Measurements from ENCODE around the gene SLC7A5. TPM values are rescaled to one million over a fixed set of nuclear protein-coding genes. Genes with fewer than 3 reads are reported as not detected.

Gene SLC7A5
- total RNA-seq, 1 donor from 2014 or later = 22.8 TPM

DNA sequence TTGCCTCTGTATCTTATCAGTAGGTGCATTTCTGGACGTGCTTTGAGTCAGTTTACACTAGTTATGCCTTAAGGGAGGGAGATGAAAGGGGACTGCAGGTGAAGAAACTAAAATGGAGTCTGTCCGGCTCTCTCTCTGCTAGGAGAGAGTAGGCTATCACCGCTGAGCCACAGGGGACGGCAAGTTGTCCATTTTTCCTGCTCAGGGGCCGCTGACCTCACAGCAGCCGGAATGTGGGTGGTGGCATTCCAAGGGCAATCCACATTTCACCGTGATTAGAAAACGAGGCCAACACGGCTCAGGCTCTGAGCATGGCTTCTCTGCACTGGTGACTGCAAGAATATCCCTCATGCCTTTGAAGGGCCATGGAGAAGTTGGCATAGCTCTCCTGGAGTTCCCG lies 84.5 kb downstream of the SLC7A5 start:
- no peaks in the 10 kb centered on the region for H3K36me3 ChIP-seq
- DNase-seq (ENCODE audit: extremely low spot score in 2 of 2) = no peak
- H3K27me3 ChIP-seq = no peaks in the 10 kb centered on the region
- TF ChIP-seq POLR2A (IDR thresholded peaks at IDR 0.05) (no peak), POLR2AphosphoS5 (IDR thresholded peaks at IDR 0.05; ENCODE audit: insufficient read depth in 1 of 2, low read depth in 1 of 2) (no peak)
- TF ChIP-seq, protein P1, sequence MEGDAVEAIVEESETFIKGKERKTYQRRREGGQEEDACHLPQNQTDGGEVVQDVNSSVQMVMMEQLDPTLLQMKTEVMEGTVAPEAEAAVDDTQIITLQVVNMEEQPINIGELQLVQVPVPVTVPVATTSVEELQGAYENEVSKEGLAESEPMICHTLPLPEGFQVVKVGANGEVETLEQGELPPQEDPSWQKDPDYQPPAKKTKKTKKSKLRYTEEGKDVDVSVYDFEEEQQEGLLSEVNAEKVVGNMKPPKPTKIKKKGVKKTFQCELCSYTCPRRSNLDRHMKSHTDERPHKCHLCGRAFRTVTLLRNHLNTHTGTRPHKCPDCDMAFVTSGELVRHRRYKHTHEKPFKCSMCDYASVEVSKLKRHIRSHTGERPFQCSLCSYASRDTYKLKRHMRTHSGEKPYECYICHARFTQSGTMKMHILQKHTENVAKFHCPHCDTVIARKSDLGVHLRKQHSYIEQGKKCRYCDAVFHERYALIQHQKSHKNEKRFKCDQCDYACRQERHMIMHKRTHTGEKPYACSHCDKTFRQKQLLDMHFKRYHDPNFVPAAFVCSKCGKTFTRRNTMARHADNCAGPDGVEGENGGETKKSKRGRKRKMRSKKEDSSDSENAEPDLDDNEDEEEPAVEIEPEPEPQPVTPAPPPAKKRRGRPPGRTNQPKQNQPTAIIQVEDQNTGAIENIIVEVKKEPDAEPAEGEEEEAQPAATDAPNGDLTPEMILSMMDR (IDR thresholded peaks at IDR 0.05) = no peak
- no peaks in the 10 kb centered on the region for H3K9me3 ChIP-seq
- intact Hi-C loops (cut with DNase I) = no loop called here
- no peak overlapping the region for H3K27ac ChIP-seq
- H3K4me3 ChIP-seq = no peak overlapping the region
- H3K4me1 ChIP-seq = peaks cover 6% of the 10 kb centered on the region

DNA sequence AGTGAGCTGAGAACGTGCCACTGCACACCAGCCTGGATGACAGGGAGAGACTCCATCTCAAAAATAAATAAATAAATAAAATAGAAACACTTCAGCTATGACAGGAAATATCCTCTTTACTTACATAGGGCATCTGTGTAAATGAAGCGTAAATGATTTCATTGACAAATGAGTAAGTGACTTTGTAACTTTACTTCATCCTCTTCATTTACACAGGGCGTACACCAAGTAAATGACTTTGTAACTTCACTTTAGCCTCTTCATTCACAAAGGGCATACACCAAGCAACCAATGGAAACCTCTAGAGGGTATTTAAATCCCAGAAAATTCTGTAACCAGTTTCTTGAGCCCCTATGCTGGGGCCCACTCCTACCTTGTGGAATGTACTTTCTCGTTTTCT lies 87.3 kb downstream of the SLC7A5 start:
- Histone ChIP-seq H3K4me1 (peaks cover 22% of the 10 kb centered on the region), H3K9me3 (no peaks in the 10 kb centered on the region), H3K27ac (no peak overlapping the region), H3K4me3 (no peak overlapping the region), H3K27me3 (no peaks in the 10 kb centered on the region), H3K36me3 (no peaks in the 10 kb centered on the region)
- TF ChIP-seq, protein P1 (IDR thresholded peaks at IDR 0.05) = no peak
- no peak for TF ChIP-seq POLR2A (IDR thresholded peaks at IDR 0.05)
- no peak for TF ChIP-seq POLR2AphosphoS5 (IDR thresholded peaks at IDR 0.05; ENCODE audit: insufficient read depth in 1 of 2, low read depth in 1 of 2)
- intact Hi-C loops (cut with DNase I) = no loop called here
- DNase-seq (ENCODE audit: extremely low spot score in 2 of 2) = no peak

DNA sequence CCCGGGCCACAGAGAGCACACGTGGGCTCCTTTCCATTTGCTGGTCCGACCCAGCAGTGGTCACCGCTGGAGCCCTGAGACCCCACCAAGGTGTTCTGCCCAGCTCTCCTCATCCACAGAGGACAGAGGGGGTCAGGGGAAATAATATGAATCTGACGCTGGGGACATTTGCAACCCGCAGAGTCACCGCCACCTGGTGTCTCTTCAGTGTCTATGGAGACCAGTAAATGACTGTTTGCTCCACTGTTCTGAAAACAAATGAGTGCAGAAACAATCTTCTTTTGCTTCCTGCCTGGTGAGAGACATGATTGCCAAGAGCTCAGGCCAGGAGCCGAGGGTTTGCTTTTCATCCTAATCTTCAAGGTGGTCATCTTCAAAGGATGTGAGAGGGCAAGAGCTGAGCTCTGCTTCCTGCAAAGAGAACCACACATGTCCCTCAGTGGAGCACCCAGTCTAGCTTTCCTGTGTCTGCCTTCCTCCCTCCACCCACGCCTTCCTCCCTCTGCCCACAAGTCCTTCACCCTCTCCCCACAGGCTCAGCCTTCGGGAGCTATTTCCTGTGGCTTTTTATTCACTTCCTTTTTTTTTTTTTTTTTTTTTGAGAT lies 88.8 kb downstream of the SLC7A5 start:
- H3K4me3 ChIP-seq = no peak overlapping the region
- no peak overlapping the region for H3K27ac ChIP-seq
- no peaks in the 10 kb centered on the region for H3K9me3 ChIP-seq
- peaks cover 22% of the 10 kb centered on the region for H3K4me1 ChIP-seq
- H3K36me3 ChIP-seq = no peaks in the 10 kb centered on the region
- TF ChIP-seq POLR2AphosphoS5 (IDR thresholded peaks at IDR 0.05; ENCODE audit: insufficient read depth in 1 of 2, low read depth in 1 of 2) = no peak
- TF ChIP-seq POLR2A (IDR thresholded peaks at IDR 0.05) = no peak
- TF ChIP-seq, protein P1 (IDR thresholded peaks at IDR 0.05) = no peak
- H3K27me3 ChIP-seq = no peaks in the 10 kb centered on the region
- intact Hi-C loops (cut with DNase I) = no loop called here
- no peak for DNase-seq (ENCODE audit: extremely low spot score in 2 of 2)

Small RNAs within 50 kb of the gene (microRNA-seq; reads per million reads assigned to microRNA genes)
- gene MIR6775 (ENCODE audit: borderline number of aligned reads, borderline replicate concordance) = not detected

Small RNAs within 50 kb of the gene (small RNA-seq; reads per million reads assigned to genes)
- gene MIR6775 = not detected

Other genes with a start within 250 kb of the SLC7A5 start
- gene KLHDC4, start 103.5 kb downstream of the SLC7A5 start, total RNA-seq = 62.9 TPM
- not detected for gene CA5A, start 67.0 kb upstream of the SLC7A5 start, total RNA-seq
- gene BANP, start 81.9 kb upstream of the SLC7A5 start, total RNA-seq = 44.0 TPM